GM10847 (cell line): Measurements from ENCODE around the gene SYNPO.

Experiments
- POLR2A ChIP-seq: IDR thresholded peaks from 2 replicates; pipeline ENCODE4 v1.6.1; 2011; ENCODE audit not compliant: insufficient read length; ENCODE audit errors: extremely low read depth

The SYNPO gene, protein sequence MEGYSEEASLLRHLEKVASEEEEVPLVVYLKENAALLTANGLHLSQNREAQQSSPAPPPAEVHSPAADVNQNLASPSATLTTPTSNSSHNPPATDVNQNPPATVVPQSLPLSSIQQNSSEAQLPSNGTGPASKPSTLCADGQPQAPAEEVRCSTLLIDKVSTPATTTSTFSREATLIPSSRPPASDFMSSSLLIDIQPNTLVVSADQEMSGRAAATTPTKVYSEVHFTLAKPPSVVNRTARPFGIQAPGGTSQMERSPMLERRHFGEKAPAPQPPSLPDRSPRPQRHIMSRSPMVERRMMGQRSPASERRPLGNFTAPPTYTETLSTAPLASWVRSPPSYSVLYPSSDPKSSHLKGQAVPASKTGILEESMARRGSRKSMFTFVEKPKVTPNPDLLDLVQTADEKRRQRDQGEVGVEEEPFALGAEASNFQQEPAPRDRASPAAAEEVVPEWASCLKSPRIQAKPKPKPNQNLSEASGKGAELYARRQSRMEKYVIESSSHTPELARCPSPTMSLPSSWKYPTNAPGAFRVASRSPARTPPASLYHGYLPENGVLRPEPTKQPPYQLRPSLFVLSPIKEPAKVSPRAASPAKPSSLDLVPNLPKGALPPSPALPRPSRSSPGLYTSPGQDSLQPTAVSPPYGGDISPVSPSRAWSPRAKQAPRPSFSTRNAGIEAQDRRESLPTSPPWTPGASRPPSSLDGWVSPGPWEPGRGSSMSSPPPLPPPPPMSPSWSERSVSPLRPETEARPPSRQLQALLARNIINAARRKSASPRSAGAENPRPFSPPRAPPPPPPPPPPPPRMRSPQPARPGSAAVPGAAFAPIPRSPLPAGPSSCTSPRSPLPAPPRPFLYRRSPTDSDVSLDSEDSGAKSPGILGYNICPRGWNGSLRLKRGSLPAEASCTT

DNA sequence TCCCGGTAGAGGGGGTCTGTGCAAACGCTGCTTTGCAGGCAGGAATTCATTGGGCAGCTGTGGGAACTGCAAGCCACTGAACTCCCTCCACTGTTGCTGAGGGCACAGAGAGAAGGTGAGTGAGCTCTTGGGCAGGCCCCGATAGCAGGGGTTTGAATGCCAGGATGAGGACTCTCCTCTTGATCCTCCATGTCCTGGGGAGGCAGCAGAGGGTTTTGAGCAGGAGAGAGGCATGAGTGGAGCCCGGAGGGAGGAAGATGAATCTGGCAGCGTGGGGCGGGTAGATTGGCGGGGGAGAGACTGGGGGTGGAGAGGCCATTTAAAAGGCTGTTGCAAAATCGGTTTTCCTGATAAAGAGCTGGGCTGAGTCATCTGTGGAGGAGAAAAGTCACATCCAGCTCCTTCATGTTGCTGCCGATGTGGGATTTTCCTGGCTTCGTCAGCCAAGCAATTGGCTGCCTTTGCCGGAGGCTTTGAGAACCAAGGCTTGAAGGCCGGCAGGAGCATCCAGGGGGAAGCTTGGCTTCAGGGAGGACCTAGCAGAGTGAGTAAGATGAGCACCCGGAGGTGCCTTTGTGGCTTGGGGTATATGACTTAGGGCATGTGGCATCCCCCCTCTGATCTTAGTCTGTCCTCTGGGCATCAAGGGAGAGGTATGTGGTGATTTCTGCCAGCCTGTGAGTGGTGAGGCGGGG lies at the start of gene SYNPO:
SYNPO (plus strand) TSS at position 350 of the 695 bp plus-strand sequence. CDS start 7,616 bp downstream, outside the sequence.
- TF ChIP-seq POLR2A, result no peak

DNA sequence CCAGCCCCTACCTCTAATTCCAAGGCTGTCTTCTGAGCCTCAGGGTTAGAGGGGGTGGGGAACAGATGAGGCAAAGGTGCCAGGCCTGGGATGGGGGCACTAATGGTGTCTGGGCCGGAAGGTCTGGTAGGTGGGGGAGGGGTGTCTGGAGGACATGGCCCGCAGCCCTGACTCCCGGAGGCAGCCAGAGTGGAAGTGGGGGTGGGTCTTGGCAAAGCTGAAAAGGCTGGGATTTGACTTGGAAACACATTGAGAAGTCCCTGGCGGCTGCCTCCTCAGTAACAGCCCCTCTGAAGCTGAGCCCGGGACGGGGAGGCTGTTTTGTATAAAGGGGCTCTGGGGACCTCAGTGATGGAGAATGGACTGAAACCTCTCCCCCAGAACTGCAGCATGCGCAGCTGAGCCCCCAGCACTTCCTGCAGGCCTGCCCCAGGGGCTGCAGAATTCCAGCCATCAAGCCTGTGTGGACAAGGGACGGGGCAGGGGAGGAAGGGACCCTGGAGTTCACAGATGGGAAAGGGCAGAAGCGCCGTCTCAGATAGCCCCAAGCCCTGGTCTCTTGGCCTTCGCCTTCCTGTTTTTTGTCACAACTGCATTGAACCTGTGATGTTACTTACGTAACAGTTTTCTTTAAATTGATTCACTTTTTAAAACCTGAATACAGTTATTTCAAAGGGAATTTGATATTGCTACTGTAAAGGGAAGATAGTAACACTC lies 49.3 kb upstream of the SYNPO start:
- no peak for TF ChIP-seq POLR2A

DNA sequence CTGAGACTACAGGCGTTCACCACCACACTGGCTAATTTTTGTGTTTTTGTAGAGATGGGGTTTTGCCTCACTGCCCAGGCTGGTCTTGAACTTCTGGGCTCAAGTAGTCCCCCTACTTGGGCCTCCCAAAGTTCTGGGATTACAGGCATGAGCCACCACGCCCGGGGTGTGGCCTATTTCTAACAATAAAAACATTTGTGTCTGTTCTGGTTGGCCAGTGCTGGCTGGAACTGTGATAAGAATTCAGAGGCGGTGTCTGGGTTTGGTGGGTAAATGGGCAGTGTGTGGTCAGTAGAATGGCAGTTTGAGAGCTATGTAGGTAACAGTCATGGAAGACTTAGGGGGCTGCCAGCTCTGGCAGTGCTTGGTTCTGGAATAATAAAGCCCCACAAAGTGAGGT lies 46.9 kb upstream of the SYNPO start:
- no peak for TF ChIP-seq POLR2A

DNA sequence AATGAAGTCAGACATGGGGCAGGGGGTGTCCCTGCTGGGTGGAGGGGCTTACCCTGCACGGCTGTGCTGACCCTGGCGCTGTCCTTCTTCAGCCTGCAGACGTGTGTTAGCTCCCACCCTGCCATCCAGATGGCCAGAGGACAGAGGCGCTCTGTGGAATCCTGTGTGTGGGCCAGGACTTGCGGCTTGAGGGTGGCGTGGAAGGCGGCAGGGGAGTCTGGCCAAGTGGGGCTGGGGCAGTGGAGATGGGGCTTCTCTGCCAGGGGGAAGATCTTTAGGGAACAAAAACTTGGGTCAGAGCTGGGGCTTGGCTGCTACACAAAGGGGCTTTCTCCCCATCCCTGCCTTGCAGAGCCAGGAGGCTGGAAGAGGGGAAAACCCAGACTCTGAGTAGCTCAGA lies 46.5 kb upstream of the SYNPO start:
- TF ChIP-seq POLR2A, result no peak

DNA sequence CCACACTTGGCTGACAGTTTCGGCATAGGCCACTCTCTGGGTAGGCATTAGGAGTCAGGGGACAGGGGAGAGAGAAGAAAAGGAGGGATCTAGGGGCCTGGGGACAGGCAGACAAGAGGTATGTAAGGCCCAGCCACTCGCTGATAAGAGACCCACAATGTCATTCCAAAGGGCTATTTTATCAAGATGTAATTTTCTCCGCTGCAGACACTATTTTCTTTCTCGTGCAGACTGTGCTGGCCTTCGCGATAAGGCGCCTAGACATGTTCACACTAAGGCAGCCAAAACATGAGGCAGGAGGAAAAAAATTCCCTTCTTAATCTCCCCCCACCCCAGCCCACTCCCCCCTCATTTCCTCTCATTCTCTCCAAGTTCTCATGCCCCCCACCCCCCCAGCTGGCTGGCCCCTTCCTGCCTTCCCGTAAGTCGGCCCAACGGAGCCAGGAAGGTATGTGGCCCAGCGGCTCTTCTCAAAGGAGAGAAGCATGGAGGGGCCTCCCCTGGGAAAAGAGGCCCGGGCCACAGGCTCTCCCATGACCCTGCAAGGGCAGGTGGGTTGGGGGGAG lies 44.9 kb upstream of the SYNPO start:
- no peak for TF ChIP-seq POLR2A

DNA sequence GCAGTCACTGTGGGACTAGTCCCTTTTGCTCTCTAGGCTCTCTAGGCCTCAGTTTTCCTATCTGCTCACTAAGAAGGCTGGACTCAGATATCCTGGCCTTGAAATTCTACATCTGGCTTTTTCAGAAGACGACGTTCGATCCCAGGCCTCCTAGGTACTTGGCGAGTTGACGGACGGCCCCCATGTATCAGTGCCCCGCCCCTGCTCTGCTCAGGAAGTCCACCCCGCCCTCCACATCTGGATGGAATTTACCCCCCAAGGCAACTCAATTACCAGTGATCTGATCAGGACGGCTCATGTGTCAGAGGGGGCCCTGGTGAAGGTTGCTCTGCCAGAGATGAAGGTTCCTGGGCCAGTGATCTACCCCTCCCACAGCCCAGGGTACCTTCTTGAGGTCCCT lies 44.1 kb upstream of the SYNPO start:
- TF ChIP-seq POLR2A, result no peak

DNA sequence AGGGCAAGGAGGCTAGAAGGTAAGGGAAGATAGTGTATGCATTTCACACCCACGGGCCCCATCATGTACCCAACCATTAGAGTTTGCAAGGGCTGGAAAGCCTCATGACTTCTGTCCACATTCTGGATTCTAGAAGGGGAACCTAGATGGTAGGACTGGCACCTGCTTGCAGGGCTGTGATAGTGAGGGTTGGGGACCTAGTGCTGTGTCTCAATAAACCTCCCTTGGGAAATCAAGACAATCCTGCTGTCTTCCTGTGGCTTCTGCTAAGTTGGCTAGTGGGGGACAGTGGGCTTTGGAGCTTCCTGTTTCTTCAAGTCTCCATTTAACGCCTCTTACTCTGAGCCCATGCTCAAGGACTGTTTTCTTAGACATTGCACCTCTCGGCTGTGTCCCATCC lies 43.6 kb upstream of the SYNPO start:
- TF ChIP-seq POLR2A, result no peak

DNA sequence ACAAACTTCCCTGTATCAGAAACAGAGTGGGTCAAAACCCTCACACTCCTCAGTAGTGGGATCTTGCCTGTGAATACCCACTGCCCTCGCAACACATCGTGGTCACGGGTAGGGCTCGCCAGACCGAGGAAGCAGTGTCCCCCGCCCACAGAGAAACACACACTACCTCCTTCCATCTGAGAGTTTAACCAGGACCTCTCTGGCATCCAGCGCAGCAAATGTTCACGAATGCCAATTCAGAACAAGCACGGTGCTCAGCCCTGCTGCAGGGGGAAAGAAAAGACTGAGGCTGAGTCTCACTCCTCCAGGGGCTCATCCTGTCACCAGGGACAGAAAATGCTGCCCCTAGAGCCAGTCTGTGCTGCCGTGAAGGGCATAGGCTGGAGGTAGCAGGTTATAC lies 42.5 kb upstream of the SYNPO start:
- no peak for TF ChIP-seq POLR2A

DNA sequence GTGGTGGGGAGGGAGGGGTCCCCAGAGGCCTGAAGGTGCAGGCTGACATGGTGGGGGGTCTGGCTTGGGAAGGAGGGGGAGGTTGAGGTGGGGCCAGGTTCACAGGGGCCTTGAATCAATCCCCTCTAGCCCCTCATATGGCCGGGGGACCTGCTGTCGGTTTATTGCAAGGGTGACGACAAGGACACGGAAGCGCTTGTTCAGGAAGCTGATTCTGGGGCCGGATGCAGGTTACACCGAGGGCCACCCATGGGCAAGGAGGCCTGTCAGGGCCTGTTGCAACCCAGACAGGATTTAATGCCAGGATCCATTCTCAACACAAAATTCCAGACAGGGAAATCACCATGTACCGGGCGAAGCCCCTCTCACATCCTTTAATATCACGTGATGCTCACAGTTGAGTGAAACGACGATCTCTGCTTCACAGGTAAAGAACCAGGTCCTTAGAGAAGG lies 41.6 kb upstream of the SYNPO start:
- TF ChIP-seq POLR2A, result no peak

DNA sequence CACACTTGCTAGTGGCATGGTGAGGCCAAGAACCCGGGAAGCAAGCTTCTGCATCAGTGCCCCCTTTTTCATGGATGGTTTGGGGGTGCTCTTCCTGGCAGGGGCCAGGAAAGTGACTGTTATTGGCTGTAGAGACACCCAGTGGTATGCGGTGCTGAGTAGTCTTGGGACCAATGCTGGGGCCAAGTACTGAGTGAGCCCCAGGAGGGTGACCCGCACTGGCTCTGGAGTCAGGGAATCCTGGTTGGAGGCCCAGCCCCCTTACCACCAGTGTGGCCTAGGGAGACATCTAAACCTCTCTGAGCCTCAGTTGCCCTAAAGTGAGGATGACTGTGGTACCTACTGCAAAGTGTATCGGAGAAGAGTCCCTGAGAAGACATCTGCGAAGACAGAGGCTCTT lies 41.2 kb upstream of the SYNPO start:
- TF ChIP-seq POLR2A, result no peak

DNA sequence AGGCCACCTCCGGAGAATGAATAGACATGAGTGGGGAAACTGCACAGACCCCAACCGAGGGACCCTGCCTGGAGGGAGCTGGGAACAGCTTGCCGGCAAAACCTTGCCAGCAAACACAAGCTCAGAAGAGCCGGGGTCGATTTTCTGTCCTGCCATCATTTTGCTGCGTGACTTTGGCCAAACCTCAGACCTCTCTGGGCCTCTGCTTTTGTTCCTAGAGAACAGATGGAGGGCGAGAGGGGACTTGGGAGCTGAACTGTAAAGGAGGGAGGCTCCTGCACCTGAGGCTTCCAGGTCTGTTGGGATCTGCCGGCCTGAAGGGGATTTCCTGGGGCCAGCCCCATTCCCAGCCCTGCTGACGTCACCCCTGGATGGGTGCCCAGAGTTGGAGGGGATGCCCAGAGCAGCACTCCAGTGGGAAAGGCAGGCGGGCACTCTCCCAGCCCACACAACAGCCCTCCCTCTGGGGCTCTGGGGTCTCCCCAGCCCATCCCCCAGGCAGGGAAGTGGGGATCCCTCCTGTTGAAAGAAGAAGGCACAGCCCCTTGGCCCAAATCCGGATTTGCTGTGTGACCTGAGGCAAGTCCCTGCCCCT lies 40.4 kb upstream of the SYNPO start:
- no peak for TF ChIP-seq POLR2A

DNA sequence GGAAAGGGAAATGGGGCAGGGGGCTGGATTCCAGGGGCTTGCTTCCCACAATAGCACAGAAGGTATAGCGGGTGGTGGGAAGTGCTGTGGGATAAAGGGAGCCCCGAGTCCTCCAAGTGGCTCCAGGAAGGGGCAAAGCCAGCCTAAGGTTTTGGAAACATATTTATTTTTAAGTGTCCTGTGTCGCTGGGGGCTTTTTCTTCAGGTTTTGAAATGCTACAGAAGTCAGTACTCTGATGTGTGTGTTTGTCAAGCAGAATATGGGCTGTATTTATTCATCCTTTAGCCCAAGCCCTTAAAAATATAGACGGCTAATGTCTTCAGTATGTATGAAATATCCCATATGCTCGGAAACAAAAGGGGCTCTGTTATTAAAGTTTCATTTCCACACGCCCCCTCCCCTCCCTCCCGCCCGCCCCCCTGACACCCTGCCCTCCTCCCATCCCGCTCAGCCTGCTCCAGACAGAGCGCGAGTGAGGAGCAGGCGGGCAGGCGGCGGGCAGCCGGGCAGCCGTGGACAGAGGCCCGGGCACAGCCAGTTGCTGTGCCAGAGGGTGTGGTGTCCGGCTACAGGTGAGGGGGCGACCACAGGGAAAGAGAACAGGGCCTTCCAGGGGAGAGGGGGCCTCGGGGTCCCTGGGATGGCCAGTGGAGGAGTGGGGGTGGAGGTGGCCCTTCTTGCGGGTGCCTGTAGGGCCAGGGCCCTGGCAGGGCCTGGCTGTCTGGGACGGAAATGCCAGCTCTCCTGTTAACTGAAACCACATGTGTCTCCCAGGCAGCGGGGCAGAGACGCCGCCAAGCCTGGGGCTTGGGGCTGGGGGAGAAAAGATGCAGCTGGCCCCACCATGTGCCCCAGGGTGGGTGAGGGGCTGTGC lies 39.6 kb upstream of the SYNPO start:
- TF ChIP-seq POLR2A, result no peak

DNA sequence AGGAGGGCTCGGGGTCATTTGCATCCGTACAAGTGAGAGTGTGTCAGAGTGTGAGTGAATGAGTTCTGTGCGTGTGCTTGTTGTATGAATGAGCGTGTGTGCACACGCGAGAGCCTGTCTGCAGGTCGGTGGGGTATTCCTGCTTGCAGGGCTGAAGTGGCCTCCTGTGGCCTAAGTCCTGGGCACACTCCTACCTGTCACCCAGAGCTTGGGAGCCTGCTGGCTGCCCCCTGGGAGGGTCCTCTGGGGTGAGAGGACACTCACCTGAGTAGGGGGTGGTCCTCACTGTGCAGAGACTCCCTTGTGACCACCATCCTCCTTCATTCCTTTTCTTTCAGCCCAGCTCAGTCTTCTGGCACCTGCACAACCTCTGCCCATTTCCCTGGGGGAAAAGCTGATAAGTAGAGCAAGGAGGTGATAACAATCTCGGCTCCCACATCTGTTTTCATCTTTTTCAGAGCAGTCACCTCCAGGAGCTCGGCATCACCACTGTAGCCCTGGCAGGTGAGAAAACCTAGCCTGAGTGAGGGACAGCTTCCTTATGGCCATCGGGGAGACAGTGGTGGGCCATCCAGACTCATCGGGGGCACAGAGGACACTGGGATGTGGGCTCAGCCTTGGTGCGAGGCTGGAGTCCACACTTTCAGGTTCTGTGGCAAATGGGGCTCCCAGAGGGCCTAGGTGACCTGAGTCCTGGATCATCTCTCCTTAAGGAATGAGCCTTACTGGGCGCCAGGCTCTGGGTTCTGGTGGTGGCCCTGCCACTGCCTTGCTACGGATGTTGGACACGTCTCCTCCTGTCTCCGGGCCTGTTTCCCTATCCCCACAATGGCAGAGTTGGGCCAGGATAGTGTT lies 38.7 kb upstream of the SYNPO start:
- TF ChIP-seq POLR2A, result no peak

DNA sequence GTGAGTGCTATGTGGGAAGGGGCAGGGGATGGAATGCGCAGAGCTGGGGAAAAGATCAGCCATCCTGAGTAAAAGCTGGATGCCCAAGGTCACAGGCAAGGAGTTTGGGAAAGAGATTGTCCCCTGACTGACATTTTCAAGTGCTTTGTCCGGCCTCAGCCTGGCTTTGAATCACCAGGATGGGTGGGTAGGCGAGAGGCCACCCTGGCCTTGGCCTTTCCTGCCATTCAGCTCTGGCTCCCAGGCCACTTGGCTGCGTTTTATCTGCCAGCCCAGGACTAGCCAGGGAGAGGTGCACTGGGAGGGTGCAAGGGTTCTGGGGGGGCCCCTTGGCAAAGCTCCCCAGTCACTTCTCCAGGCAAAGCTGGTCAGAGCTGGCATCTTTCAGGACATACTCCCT lies 37.4 kb upstream of the SYNPO start:
- no peak for TF ChIP-seq POLR2A
